ENCODE data around the gene TNIP1. TPM values are rescaled to one million over a fixed set of nuclear protein-coding genes. Genes with fewer than 3 reads are reported as not detected.

The TNIP1 gene
- total RNA-seq, 1 donor = 85.8 TPM

GRCh38 chr5:151087486-151087885 lies 6.7 kb upstream of the TNIP1 start:
- Histone ChIP-seq H3K4me3 (ENCODE audit: insufficient read depth, low read length) (no peak overlapping the region), H3K36me3 (ENCODE audit: insufficient read depth, low read length) (no peaks in the 10 kb centered on the region), H4K20me1 (ENCODE audit: insufficient read depth, low read length) (no peaks in the 10 kb centered on the region), H3K4me1 (ENCODE audit: insufficient read depth, low read length) (peaks cover 12% of the 10 kb centered on the region), H3K79me2 (ENCODE audit: insufficient read depth, low read length) (no peaks in the 10 kb centered on the region), H3K9me3 (ENCODE audit: low read depth, low read length) (no peaks in the 10 kb centered on the region), H3K27ac (ENCODE audit: low read depth, low read length) (no peak overlapping the region), H2AFZ (ENCODE audit: low read length) (no peak overlapping the region), H3K27me3 (ENCODE audit: insufficient read depth, low read length) (no peaks in the 10 kb centered on the region), H3K4me2 (ENCODE audit: insufficient read depth, low read length) (no peak overlapping the region)
- no peak for DNase-seq (ENCODE audit: insufficient read length, low spot score, missing footprints)
- no peak for TF ChIP-seq CTCF (IDR thresholded peaks at IDR 0.05; ENCODE audit: extremely low read depth, low read depth, low read length)

GRCh38 chr5:151086905-151087360 lies 6.1 kb upstream of the TNIP1 start:
- no peak overlapping the region for H3K4me3 ChIP-seq (ENCODE audit: insufficient read depth, low read length)
- H3K4me2 ChIP-seq (ENCODE audit: insufficient read depth, low read length) = no peak overlapping the region
- no peaks in the 10 kb centered on the region for H3K79me2 ChIP-seq (ENCODE audit: insufficient read depth, low read length)
- no peaks in the 10 kb centered on the region for H4K20me1 ChIP-seq (ENCODE audit: insufficient read depth, low read length)
- H3K9me3 ChIP-seq (ENCODE audit: low read depth, low read length) = no peaks in the 10 kb centered on the region
- DNase-seq (ENCODE audit: insufficient read length, low spot score, missing footprints) = no peak
- no peak overlapping the region for H2AFZ ChIP-seq (ENCODE audit: low read length)
- H3K27ac ChIP-seq (ENCODE audit: low read depth, low read length) = no peak overlapping the region
- peaks cover 14% of the 10 kb centered on the region for H3K4me1 ChIP-seq (ENCODE audit: insufficient read depth, low read length)
- H3K36me3 ChIP-seq (ENCODE audit: insufficient read depth, low read length) = no peaks in the 10 kb centered on the region
- no peak for TF ChIP-seq CTCF (IDR thresholded peaks at IDR 0.05; ENCODE audit: extremely low read depth, low read depth, low read length)
- no peaks in the 10 kb centered on the region for H3K27me3 ChIP-seq (ENCODE audit: insufficient read depth, low read length)

GRCh38 chr5:151086192-151086869 lies 5.5 kb upstream of the TNIP1 start:
- Histone ChIP-seq H4K20me1 (ENCODE audit: insufficient read depth, low read length) (no peaks in the 10 kb centered on the region), H3K79me2 (ENCODE audit: insufficient read depth, low read length) (no peaks in the 10 kb centered on the region), H3K36me3 (ENCODE audit: insufficient read depth, low read length) (no peaks in the 10 kb centered on the region), H3K27ac (ENCODE audit: low read depth, low read length) (no peak overlapping the region), H3K4me3 (ENCODE audit: insufficient read depth, low read length) (no peak overlapping the region), H2AFZ (ENCODE audit: low read length) (no peak overlapping the region), H3K4me2 (ENCODE audit: insufficient read depth, low read length) (no peak overlapping the region), H3K4me1 (ENCODE audit: insufficient read depth, low read length) (peaks cover 15% of the 10 kb centered on the region), H3K27me3 (ENCODE audit: insufficient read depth, low read length) (no peaks in the 10 kb centered on the region), H3K9me3 (ENCODE audit: low read depth, low read length) (no peaks in the 10 kb centered on the region)
- TF ChIP-seq CTCF (IDR thresholded peaks at IDR 0.05; ENCODE audit: extremely low read depth, low read depth, low read length) = no peak
- no peak for DNase-seq (ENCODE audit: insufficient read length, low spot score, missing footprints)

- no peaks in the 10 kb centered on the region for H4K20me1 ChIP-seq (ENCODE audit: insufficient read depth, low read length)
- H3K9me3 ChIP-seq (ENCODE audit: low read depth, low read length) = no peaks in the 10 kb centered on the region
- H3K4me2 ChIP-seq (ENCODE audit: insufficient read depth, low read length) = no peak overlapping the region
- no peaks in the 10 kb centered on the region for H3K79me2 ChIP-seq (ENCODE audit: insufficient read depth, low read length)
- H2AFZ ChIP-seq (ENCODE audit: low read length) = peak overlapping the region; percentile 54
- H3K27me3 ChIP-seq (ENCODE audit: insufficient read depth, low read length) = no peaks in the 10 kb centered on the region
- peaks cover 15% of the 10 kb centered on the region for H3K4me1 ChIP-seq (ENCODE audit: insufficient read depth, low read length)
- no peak for TF ChIP-seq CTCF (IDR thresholded peaks at IDR 0.05; ENCODE audit: extremely low read depth, low read depth, low read length)
- no peak overlapping the region for H3K4me3 ChIP-seq (ENCODE audit: insufficient read depth, low read length)
- H3K27ac ChIP-seq (ENCODE audit: low read depth, low read length) = no peak overlapping the region
- H3K36me3 ChIP-seq (ENCODE audit: insufficient read depth, low read length) = no peaks in the 10 kb centered on the region
- DNase-seq (ENCODE audit: insufficient read length, low spot score, missing footprints) = no peak
Measured at GRCh38 chr5:151085517-151086041, 4.7 kb upstream of the TNIP1 start.
